Neuronal stem cell (in vitro differentiated cells): ENCODE data around the gene GOLGA6B. TPM values are rescaled to one million over a fixed set of nuclear protein-coding genes. Genes with fewer than 3 reads are reported as not detected.
"Not testable (repeated sequence)": the region's sequence is repeated elsewhere in the genome, so short reads cannot be mapped to it uniquely, and the experiment has no call there.

Experiments used
- DNase-seq: peaks from one replicate; pipeline ENCODE4 v3.0.0-alpha.2; 2013; ENCODE audit warnings: low spot score
- H2AFZ ChIP-seq: one replicate; pipeline ENCODE4 v1.6.1; 2013; ENCODE audit warnings: mild to moderate bottlenecking, low read length, inconsistent platforms
- H2AK5ac ChIP-seq: 2 replicates; pipeline ENCODE4 v1.6.1; 2013; ENCODE audit warnings: low read depth, mild to moderate bottlenecking, inconsistent platforms, low read length, moderate library complexity, mixed read lengths
- H2BK120ac ChIP-seq: 2 replicates; pipeline ENCODE4 v1.6.1; 2013; ENCODE audit warnings: low read depth, mild to moderate bottlenecking, inconsistent platforms, low read length, moderate library complexity, mixed read lengths
- H2BK12ac ChIP-seq: one replicate; pipeline ENCODE4 v1.6.1; 2013; ENCODE audit warnings: low read length, inconsistent platforms
- H2BK15ac ChIP-seq: 2 replicates; pipeline ENCODE4 v1.6.1; 2013; ENCODE audit warnings: mild to moderate bottlenecking, low read length, inconsistent platforms, mixed read lengths
- H2BK5ac ChIP-seq: one replicate; pipeline ENCODE4 v1.6.1; 2013; ENCODE audit warnings: inconsistent platforms, mild to moderate bottlenecking, low read length, moderate library complexity
- H3K14ac ChIP-seq: one replicate; pipeline ENCODE4 v1.6.1; 2013; ENCODE audit warnings: low read length, inconsistent platforms
- H3K18ac ChIP-seq: 2 replicates; pipeline ENCODE4 v1.6.1; 2013; ENCODE audit warnings: low read length, inconsistent platforms
- H3K23ac ChIP-seq: 2 replicates; pipeline ENCODE4 v1.6.1; 2013; ENCODE audit warnings: low read depth, mild to moderate bottlenecking, mixed read lengths, low read length, inconsistent platforms; ENCODE audit not compliant: poor library complexity
- H3K27ac ChIP-seq: replicated peaks from 3 replicates; pipeline ENCODE4 v1.5.1; 2013; ENCODE audit warnings: low read length, inconsistent platforms
- H3K27me3 ChIP-seq, 3 experiments: 2 replicates each; pipeline ENCODE4 v1.6.1; 2013; ENCODE audit warnings: low read length in 3 of 3, mild to moderate bottlenecking in 2 of 3, inconsistent platforms in 1 of 3, low read depth in 1 of 3, mixed read lengths in 1 of 3, moderate library complexity in 1 of 3; ENCODE audit not compliant: control insufficient read depth in 3 of 3, insufficient read depth in 3 of 3
- H3K36me3 ChIP-seq, 2 donors: replicated peaks in 1 of 2; 2 replicates each; pipeline ENCODE4 v1.6.1; 2013; ENCODE audit warnings: low read length in 2 of 2; ENCODE audit not compliant: control insufficient read depth in 2 of 2, insufficient read depth in 2 of 2
- H3K4ac ChIP-seq: 2 replicates; pipeline ENCODE4 v1.6.1; 2013; ENCODE audit warnings: inconsistent platforms, mild to moderate bottlenecking, low read length, moderate library complexity
- H3K4me1 ChIP-seq, 2 donors: 1 replicate in 1 of 2; 2 replicates in 1 of 2; pipeline ENCODE4 v1.6.1; 2013; ENCODE audit warnings: low read length in 2 of 2, low read depth in 1 of 2; ENCODE audit not compliant: control insufficient read depth in 2 of 2, insufficient read depth in 1 of 2
- H3K4me2 ChIP-seq: one replicate; pipeline ENCODE4 v1.6.1; 2013; ENCODE audit warnings: mild to moderate bottlenecking, low read length, inconsistent platforms; ENCODE audit not compliant: insufficient read depth, poor library complexity, severe bottlenecking
- H3K4me3 ChIP-seq, 2 donors: 2 replicates each; pipeline ENCODE4 v1.5.1; 2013; ENCODE audit warnings: low read length in 2 of 2, mild to moderate bottlenecking in 2 of 2, inconsistent platforms in 1 of 2, moderate library complexity in 1 of 2
- H3K79me1 ChIP-seq: one replicate; pipeline ENCODE4 v1.6.1; 2013; ENCODE audit warnings: low read depth, mild to moderate bottlenecking, inconsistent platforms, low read length, moderate library complexity
- H3K9ac ChIP-seq: one replicate; pipeline ENCODE4 v1.6.1; 2013; ENCODE audit warnings: mild to moderate bottlenecking, low read depth, low read length, inconsistent platforms; ENCODE audit not compliant: poor library complexity
- H3K9me3 ChIP-seq, 2 donors: replicated peaks in 1 of 2; 2 replicates each; pipeline versions ENCODE3 to v1.6.1; 2013; ENCODE audit warnings: low read length in 2 of 2, mild to moderate bottlenecking in 2 of 2, inconsistent platforms in 1 of 2, low read depth in 1 of 2, mixed read lengths in 1 of 2, moderate library complexity in 1 of 2; ENCODE audit not compliant: control insufficient read depth in 2 of 2, insufficient read depth in 1 of 2
- H4K8ac ChIP-seq: one replicate; pipeline ENCODE4 v1.6.1; 2013; ENCODE audit warnings: low read depth, mild to moderate bottlenecking, inconsistent platforms, low read length, moderate library complexity
- H4K91ac ChIP-seq: one replicate; pipeline ENCODE4 v1.6.1; 2013; ENCODE audit warnings: low read length, low read depth, mild to moderate bottlenecking, inconsistent platforms; ENCODE audit not compliant: poor library complexity
- WGBS, 2 donors: extraction: QIAGEN DNeasy Blood & Tissue Kit; methylation state at CpG; one replicate each; pipeline ENCODE4 v1.1.7; 2013; ENCODE audit warnings: missing lambda C conversion rate in 2 of 2, mixed read lengths in 1 of 2; ENCODE audit not compliant: insufficient read length in 2 of 2, insufficient replicate concordance in 1 of 2; ENCODE audit errors: extremely low coverage in 2 of 2; 5-methylcytosine and 5-hydroxymethylcytosine counted together
- small RNA-seq: library from polyadenylated mRNA; stranded (forward); fragments of <200 nt; extraction: miRNeasy Mini kit (QIAGEN cat#:217004); gene quantifications from one replicate; pipeline ENCODE3, GENCODE V24; 2013; ENCODE audit not compliant: insufficient read depth

The GOLGA6B gene

DNA sequence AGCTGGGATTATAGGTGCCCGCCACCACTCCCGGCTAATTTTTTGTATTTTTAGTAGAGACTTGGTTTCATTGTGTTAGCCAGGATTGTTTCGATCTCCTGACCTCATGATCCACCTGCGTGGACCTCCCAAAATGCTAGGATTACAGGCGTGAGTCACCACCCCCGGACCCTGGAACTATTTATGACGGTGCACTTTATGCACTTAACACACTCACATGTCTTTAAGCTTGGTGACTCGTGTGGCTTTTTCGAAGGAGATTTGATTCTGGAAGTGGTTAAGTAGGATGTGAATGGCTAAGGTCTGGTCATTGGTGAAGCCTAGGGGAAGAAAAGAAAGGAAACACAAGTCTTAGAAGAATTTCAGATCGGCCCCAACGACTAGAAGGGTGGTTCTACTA is 51.8 kb downstream of the GOLGA6B start:
- Histone ChIP-seq H3K4me2 (no peak overlapping the region), H3K9me3 (no peaks in the 10 kb centered on the region), H3K27me3 (no peaks in the 10 kb centered on the region), H4K8ac (no peak overlapping the region), H3K4me1 (no peaks in the 10 kb centered on the region), H3K79me1 (no peaks in the 10 kb centered on the region), H3K36me3 (peaks cover 0 to 3% of the 10 kb centered on the region in 2 donors), H3K14ac (no peak overlapping the region), H4K91ac (no peak overlapping the region), H3K4ac (no peak overlapping the region), H3K18ac (no peak overlapping the region), H2BK5ac (no peak overlapping the region), H2AK5ac (no peak overlapping the region), H2AFZ (no peak overlapping the region), H3K4me3 (no peak overlapping the region), H2BK120ac (no peak overlapping the region), H3K23ac (no peak overlapping the region), H3K9ac (no peak overlapping the region), H2BK15ac (no peak overlapping the region), H2BK12ac (no peak overlapping the region), H3K27ac (no peak overlapping the region)
- DNase-seq: no peak
- WGBS, 2 donors: no CpG with 5 or more reads among the region's 11 CpGs

DNA sequence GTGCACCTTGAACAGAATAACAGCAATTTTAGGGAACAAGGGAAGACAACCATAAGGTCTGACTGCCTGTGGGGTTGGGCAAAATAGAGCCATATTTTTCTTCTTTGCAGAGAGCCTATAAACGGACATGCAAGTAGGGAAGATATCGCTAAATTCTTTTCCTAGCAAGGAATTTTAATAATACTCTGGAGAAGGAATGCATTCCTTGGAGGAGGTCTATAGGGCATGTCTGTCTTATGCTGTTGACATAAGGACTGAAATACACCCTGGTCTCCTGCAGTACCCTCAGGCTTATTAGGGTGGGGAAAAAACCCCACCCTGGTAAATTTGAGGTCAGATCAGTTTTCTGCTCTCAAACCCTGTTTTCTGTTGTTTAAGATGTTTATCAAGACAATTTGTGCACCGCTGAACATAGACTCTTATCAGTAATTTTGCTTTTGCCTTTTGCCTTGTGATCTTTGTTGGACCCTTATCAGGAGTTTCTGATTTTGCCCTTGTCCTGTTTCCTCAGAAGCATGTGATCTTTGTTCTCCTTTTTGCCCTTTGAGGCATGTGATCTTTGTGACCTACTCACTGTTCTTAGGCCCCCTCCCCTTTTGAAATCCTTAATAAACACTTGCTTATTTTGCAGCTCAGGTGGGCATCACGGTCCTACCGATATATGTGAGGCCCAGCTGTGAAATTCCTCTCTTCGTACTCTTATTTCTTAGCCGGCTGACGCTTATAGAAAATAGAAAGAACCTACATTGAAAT is 54.2 kb downstream of the GOLGA6B start:
- no CpG with 5 or more reads among the region's 8 CpGs for WGBS, 2 donors
- not testable (repeated sequence) for H3K23ac ChIP-seq, H3K4me2 ChIP-seq, H2BK120ac ChIP-seq, H3K4me1 ChIP-seq, H2AFZ ChIP-seq, H2BK5ac ChIP-seq, H3K4ac ChIP-seq, H3K18ac ChIP-seq, H2BK12ac ChIP-seq, H3K14ac ChIP-seq, H3K27ac ChIP-seq, H4K91ac ChIP-seq, H4K8ac ChIP-seq, H3K9me3 ChIP-seq, H3K4me3 ChIP-seq, H3K9ac ChIP-seq, H2BK15ac ChIP-seq, DNase-seq, H2AK5ac ChIP-seq, H3K27me3 ChIP-seq, H3K79me1 ChIP-seq
- peaks cover 0 to 21% of the 10 kb centered on the region in 2 donors for H3K36me3 ChIP-seq

Small RNAs within 50 kb of the gene (small RNA-seq; reads per million reads assigned to genes)
- gene RN7SL853P: not detected
